ENCODE data around the gene SEC22C.

GRCh38 chr3:42590989-42591756 lies 9.4 kb upstream of the SEC22C start:
- no peak for TF ChIP-seq CTCF (conservative IDR thresholded peaks at IDR 0.05 in 1 of 2, IDR thresholded peaks at IDR 0.05 in 1 of 2; ENCODE audit: low read depth in 1 of 2, low read length in 2 of 2)
- TF ChIP-seq EZH2 (IDR thresholded peaks at IDR 0.05; ENCODE audit: low read length, missing control alignments) = no peak
